D721Med (cell line): ENCODE results near the gene C8A.

Source experiments
- DNase-seq: peaks from one replicate; pipeline ENCODE4 v3.0.0; 2011; ENCODE audit warnings: low spot score; ENCODE audit not compliant: insufficient read length
- FAIRE-seq: peaks from 2 replicates; lab custom pipeline; 2011; peaks lifted over from hg19 to GRCh38; lab: Jason Lieb, UNC
- TF ChIP-seq, protein P1 (sequence below): IDR thresholded peaks from 2 replicates; pipeline ENCODE4 v1.5.1; 2012; ENCODE audit warnings: mild to moderate bottlenecking, control low read depth; ENCODE audit not compliant: insufficient read depth; ENCODE audit errors: missing control alignments

C8A gene

DNA sequence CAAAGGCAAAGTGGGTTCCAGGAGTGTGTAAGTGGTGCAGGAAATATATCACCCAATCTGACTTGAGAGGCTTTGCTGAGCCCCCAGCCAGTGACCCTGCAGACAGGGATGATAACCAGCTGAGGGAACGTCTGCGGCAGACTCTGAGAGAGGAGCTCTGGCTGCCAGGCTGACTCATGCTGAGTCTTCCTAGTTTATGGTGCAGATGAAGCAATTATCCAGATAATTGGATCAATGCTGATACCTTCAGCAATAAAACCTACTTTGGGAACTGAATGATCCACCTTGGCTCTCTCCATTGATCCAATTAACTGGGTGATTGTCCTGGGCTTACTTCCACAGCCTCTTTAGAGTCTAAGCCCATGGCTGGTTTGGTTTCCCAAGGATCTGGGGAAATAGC, 103.9 kb downstream of the C8A start:
- FAIRE-seq: no peak
- DNase-seq: no peak
- TF ChIP-seq, protein P1, sequence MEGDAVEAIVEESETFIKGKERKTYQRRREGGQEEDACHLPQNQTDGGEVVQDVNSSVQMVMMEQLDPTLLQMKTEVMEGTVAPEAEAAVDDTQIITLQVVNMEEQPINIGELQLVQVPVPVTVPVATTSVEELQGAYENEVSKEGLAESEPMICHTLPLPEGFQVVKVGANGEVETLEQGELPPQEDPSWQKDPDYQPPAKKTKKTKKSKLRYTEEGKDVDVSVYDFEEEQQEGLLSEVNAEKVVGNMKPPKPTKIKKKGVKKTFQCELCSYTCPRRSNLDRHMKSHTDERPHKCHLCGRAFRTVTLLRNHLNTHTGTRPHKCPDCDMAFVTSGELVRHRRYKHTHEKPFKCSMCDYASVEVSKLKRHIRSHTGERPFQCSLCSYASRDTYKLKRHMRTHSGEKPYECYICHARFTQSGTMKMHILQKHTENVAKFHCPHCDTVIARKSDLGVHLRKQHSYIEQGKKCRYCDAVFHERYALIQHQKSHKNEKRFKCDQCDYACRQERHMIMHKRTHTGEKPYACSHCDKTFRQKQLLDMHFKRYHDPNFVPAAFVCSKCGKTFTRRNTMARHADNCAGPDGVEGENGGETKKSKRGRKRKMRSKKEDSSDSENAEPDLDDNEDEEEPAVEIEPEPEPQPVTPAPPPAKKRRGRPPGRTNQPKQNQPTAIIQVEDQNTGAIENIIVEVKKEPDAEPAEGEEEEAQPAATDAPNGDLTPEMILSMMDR: no peak

DNA sequence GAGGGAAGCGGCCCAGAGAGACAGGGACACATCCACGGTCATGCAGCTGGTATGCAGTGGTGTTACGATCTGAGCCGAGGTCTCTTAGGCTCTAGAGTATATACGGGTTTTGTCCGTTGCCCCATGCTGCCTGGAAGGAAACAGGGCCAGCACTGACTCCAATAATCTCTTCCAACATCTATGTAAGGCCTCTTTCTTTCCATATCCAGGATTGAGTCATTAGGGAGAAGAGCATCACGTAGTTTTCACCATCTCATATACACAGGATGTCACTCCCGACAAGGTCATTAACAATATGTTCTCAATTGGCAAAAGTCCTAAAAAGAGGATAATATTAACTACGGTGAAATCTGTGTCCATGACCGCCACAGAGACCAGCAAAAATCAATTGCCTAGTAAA, 106.8 kb downstream of the C8A start:
- TF ChIP-seq, protein P1: no peak
- DNase-seq (no peak), FAIRE-seq (no peak)

DNA sequence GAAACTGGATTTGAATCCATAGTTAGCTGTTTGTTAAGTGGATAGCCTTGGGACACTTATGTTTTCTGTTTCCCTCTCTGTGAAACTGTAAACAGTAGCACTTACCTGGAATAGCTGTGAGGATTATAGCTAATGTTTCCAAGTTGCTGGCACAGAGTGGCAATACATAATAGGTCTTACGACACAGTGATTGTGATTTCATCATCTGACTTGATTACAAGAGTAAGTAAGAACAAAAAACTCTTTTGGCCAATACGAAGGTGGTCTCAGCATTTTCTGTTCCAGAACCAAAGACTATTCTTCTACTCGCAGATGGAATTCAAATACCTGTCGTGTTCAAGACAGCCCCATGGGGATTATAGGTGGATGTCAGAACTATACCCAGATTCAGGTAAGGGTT, 109.1 kb downstream of the C8A start:
- DNase-seq (no peak), FAIRE-seq (no peak)
- TF ChIP-seq, protein P1: no peak

DNA sequence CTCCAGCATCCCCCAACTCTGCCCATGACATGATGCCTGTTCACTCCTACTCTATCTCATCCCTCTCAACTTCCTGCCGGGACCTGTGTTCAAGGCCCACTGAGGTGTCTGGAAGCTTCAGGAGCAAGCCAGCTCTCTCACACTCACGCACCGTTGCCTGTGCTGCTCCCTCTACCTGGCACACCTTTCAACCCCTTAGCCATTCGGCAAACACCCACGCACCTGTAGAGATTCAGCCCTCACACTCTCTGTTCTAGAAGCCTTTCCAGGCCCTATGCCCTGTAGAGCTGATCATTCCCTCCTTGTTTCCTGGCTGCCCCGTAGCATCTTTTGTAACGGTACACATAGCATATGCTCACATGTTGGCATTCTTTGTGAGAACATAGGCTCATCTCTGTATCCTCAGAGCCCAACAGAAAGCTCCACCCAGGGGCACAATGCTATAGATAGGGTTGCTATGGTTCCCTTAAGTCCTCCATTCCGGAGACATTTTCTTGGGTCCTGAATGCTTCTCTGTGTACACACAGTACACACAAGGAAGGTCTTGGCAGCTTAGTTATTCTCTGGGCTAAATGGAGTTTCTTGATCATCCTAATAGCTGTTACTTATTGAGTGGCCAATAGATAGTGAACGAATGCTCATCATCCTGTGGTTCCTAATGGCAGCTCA, 109.9 kb downstream of the C8A start:
- TF ChIP-seq, protein P1: no peak
- DNase-seq (no peak), FAIRE-seq (no peak)

DNA sequence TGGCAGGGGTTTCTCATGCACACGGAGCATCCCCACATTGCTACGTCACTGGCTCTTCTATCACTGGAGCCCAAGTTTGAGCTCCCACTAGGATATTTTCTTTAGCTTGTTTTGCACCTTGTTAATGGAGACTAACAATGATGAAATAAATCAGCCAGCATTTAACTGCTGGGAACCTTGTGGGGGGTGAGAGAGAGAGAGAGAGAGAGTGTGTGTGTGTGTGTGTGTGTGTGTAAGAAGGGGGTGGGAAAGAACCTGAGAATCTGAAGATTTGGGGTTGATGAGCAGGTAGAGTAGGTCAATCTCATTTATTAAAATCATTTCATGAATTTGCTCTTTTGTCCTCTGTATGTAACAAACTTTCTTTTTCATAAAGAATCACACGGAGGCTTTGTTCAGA, 110.6 kb downstream of the C8A start:
- DNase-seq: no peak
- TF ChIP-seq, protein P1: no peak
- FAIRE-seq: no peak

DNA sequence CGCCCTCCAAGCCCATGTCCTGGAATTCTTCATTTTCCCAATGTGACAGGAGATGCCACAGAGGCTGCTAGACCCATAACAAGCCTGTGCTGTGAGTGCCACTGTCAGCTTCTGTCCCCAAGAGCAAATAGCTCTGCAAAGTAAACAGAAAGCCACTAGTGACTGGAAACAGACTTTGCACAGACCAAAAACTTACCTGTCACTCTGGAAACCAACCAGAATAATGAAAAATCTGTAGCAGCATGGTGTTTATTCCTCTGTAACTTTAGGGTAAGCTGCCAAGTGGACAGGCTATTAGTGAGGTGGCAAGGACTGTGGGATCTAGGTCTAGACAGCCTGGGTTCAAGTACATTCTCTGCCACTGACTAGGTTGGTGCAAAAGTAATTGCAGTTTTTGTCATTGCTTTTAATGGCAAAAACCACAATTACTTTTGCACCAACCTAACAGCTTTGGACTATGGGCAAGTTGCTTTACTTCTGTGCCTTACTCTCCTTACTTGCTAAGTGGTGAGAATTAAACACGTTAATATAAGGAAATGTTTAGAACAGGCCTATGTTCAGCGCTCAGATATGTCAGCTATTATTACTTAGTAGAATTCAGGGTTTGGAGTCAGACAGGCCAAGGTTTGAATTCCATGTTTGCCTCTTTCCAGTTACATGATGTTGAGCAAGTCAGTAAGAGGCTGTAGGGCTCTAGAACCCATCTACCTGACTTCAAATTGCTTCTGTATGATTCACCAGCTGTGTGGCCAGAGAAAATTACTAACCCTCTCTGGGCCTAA, 111.5 kb downstream of the C8A start, which contains the start of gene C8B:
Gene C8B (minus strand): TSS at position 100 of the 782 bp plus-strand sequence. CDS start 67 bp downstream, at position 33.
- DNase-seq (no peak), FAIRE-seq (no peak)
- TF ChIP-seq, protein P1: no peak

DNA sequence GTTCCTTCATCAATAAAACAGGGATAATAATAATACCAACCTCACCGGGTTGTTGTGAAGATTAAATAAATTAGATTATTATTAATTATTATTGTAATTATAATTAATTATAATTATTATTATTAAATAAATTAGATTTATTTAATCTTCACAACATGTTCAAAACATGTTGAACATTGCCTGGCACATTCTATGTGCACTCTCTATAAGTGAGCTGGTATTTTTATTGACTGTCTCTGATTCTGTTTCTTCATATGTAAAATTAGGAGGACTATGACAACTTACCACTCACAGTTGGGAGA, 112.1 kb downstream of the C8A start:
- no peak for FAIRE-seq
- no peak for DNase-seq
- TF ChIP-seq, protein P1: no peak
